NCI-H2081 treated with DMSO at 0.1 percent for 48 hours (cell line): ENCODE measurements around the gene PWP1.
A peak's percentile ranks its signal among the peaks of the same experiment; 100 is the strongest.

Experiments used
- DNase-seq: peaks from one replicate; lab custom pipeline; 2025; lab: John Stamatoyannopoulos, UW

Gene PWP1

DNA sequence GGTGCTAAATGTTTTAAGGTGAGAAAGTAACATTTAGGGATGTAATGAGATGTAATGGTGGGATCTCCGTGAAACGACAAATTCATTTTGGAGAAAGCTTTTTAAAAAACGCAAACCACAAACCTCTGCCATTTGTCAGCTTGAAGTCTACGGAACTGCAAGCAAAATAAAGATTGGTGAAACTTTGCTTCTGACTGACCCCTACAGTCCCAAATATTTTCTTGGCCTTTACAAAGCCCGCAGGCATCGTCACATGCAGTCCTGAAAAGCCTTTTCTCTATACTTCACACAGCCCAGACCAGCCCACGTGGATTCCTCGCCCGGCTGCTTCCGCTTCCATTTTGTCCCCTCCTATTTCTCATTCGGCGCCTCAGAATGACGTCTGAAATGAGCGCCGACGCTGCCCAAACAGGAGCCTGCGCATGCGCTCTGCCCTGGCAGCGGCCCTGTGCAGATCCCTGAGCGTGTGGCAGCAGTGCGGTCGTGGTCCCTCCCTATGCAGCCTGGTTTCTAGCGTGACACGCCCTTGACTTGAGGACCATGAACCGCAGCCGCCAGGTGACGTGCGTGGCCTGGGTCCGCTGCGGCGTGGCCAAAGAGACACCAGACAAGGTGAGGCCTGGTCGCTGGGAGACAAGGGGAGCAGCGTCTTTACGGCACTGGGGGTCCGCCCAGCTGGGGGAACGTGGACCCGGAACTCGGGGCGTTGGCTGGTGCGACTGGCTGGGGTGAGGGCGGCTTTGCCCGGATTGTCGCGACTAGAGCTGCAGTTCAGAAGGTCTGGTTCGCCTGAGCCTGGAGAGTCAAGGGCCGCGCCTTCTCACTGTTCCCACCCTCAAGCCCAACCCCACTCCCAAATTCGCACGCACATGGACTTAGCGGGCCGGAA lies at the start of gene PWP1:
TSS of gene PWP1 (plus strand) at position 440 of the 889 bp plus-strand sequence. CDS start at position 541, 101 bp downstream.
- DNase-seq, result peak; percentile 58

DNA sequence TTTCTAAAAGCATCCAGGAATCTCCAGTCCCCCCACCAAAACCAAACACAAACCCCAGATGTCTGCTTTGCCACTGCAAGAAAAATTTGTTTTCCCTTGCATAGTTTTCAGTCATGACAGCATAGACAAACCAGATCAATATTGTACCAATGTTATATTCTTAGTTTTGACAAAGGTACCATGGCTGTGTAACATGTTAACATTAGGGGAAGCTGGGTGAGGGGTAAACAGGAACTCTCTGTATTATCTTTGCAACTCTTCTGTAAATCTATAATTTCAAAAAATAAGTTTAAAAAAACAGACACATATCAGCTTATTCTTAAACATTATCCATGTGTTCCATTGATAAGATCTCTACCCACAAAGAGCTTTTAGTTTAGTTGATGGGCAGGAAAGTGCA lies 44.4 kb upstream of the PWP1 start:
- no peak for DNase-seq

DNA sequence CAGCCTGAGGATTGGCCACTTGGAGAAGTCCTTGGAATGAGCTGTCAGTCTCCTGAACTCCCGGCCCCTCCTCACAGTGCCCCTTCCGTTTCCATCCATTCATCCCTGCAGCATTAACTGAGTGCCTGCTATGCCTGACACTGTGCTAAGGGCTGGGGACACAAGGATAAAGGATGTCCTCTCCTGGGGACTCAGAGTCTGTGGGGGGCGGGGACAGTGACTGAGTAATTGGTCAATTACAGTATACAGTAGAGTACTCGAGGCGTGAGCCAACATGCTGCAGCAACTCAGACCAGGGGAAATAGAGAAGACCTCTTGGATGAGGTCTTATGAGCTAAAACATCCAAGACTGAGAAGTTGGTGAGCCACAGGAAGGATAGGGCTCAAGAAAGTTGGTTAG lies 43.4 kb upstream of the PWP1 start:
- DNase-seq, result no peak

DNA sequence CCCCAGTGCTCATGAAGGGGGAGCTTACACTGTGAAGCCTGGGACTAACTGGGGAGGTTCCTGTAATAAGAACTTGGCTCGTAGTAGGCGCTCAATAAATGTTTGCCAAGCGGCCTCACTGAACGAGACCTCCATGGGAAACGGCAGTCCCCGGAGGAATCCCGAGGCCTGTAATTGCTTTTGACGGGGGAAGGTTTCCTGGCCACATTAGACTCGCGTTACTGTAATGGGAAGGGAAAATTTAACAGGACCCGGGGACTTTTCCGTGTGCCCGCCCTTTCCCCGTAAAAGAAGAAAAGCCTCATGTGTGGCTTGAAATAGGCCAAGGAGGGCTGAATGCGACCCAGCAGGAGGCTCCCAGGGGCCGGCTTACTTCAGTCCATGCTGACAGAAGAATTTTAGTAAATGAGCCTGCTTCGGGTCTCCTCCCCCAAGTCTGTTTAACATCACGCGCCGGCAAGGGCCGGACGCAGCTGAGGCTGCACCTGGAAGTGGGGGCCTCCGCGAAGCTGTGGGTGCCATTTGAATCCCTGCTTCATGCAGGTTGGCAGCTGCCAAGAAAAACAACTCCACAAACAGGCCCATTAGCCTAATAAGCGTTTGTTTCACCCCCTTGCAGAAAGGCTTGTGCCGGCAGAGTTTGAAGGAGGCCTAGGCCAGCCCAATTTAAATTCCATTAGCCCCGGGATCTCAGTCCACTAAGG lies 39.8 kb upstream of the PWP1 start:
- peak; percentile 51 for DNase-seq

DNA sequence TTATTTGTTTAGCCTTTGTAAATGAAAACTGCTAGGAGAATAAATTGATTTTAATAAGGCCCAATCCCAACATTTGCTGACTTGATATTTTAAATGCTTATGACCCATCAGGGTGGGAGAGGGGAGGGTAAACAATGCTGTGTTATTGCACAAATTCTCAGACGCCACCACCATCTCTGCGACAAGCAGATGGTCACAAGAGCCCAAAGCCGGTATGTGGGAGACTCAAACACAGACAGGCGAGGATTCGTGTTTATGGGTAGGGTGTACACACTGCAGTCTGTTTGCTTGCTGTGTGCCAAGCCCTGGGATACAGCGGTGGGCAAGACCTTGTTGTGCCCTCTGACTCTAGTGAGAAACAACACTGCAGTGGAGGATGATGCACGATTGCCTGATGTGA lies 39.2 kb upstream of the PWP1 start:
- no peak for DNase-seq

- no peak for DNase-seq
These were observed 35.9 kb upstream of the PWP1 start for GRCh38 chr12:107649661-107650061.

GRCh38 chr12:107650977-107651376 lies 34.6 kb upstream of the PWP1 start:
- no peak for DNase-seq

DNA sequence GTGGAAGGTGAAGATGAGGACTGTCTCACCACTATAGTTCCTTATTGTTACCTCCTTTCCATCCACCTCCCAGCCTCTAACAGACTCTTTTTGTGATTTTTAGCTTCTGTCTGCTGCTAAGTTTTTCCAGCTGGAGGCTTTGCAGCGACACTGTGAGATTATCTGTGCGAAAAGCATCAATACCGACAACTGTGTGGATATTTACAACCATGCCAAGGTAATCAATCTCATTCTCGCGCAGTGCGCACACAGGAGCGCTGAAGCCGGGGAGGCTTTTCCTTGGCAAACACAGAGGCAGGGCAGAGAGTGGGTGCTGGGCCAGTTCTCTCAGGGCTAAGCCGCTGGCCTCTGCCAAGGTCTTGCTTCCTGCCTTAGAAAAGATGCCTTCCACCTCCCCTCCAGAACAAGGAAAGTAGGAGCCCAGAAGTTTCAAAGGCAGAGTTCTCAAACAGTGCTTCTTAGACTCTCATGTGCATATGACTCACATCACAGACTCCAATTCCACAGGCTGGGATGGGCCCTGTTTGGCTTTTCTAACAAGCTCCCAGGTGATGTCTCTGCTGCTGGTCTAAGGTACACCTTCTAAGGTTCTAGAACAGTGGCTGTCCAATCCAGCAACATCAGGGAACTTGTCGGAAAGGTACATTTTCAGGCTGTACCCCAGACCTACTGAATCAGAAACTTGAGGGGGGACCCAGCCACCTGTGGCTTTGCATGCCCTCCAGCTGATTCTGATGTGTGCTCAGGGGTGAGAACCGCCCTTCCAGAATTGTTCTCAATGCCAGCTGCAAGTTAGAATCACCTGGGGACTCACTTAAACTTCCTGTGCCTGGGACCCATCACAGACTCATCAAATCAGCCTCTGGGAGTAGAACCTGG lies 33.8 kb upstream of the PWP1 start:
- no peak for DNase-seq

- no peak for DNase-seq
These were observed 32.1 kb upstream of the PWP1 start for GRCh38 chr12:107653519-107653918.

DNA sequence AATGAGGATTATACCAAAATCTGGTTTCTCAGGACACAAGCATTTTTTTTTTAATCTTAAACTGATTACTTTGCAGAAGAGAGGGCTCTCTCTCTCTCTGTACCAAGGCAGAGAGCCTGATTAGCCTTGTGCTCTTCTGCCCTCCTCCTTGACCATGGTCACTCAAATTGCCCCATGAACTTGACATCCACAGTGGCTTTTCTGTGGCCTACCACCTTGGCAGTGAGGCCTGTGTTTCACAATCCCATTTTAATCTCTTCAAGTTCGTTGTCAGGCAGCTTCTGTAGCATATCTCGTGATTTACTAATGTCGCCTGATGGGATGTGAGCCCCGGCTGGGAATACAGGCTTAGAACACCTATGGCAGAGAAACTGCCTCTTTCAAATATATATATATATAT lies 30.7 kb upstream of the PWP1 start:
- no peak for DNase-seq

- DNase-seq, result no peak
These were observed 30.1 kb upstream of the PWP1 start for GRCh38 chr12:107655281-107656065.

GRCh38 chr12:107656302-107656701 lies 29.3 kb upstream of the PWP1 start:
- DNase-seq, result no peak

GRCh38 chr12:107657133-107657532 lies 28.5 kb upstream of the PWP1 start:
- no peak for DNase-seq

DNA sequence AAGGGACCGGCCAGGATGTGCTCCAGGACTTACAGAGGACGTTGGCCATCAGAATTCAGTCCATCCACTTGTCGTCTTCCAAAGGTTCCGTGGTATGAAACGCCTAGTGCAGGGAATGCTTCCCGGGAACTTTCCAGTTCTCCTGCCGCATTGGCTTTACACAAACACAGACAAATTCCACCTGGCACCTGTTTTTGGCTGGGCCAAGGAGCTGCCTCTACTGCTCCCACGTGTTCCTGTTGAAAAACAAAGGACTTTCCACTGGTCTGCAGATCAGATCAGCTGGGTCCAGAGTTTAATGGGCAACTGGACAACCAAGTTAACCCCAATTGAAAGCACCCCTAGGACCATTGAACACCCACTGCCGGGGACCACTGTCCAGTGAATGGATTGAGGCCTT lies 28.0 kb upstream of the PWP1 start:
- no peak for DNase-seq

GRCh38 chr12:107660235-107660634 lies 25.4 kb upstream of the PWP1 start:
- DNase-seq, result no peak

DNA sequence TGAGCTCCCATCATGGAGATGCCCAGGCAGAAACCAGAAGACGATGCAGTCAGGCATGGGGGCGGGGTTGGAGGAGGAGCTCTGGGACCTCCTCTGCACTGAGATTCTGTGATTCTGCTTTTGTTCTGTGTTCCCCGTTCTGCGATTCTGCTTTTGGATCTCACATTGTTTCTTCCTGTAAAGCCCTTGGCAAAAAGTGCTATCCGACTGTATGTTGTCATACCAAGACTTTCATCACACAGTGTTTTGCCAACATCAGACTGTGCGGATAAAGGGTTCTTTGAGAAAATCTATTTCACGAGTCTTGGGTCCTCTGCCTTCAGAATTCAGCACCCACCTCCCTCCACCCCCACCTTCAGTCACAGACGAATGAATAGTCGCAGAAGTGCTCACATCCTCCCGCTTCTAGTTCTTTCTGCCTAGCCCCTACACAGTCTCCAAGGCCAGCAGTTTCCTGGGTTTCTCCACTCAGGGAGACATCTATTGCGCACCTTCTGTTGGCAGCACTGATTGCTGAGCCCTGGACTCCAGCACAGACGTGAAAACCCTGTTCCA lies 24.7 kb upstream of the PWP1 start:
- DNase-seq, result no peak

DNA sequence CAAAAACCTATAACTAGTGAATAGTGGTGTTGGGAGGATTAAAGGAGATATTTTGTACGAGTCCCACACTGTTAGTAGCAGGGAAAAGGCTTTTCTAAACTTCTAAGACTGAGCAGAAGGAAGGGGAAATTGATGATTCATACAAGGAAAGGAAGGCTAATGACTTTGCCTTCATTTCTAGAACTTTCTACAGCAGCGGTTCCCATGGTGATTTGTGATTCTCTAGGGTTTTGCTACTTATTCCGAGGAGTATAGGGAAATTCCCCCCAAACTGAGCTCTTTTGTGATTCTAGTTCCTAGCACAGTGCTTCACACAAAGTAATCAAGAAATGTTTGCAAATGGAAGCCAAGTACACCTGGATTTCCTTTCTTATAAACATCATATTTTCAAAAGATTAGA lies 23.8 kb upstream of the PWP1 start:
- no peak for DNase-seq

- DNase-seq, result no peak
These were observed 23.1 kb upstream of the PWP1 start for GRCh38 chr12:107662484-107662883.

DNA sequence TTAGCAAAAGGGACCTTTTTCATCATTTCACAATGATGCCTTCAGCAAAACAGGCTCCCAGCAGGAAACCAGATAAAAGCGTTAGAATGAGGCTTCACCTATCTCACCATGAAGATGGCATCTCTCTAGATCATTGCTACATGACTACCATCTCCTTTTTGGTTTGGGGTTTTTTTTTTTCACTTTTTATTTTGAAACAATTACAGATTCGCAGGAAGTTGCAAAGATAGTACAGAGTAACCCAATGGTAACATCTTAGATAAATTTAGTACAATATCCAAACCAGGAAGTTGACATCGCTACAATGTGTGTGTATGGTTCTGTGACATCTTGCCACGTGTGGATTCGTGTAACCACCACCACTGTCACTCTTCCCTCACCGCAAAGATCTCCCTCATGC lies 22.3 kb upstream of the PWP1 start:
- DNase-seq, result no peak

- no peak for DNase-seq
These were observed 19.6 kb upstream of the PWP1 start for GRCh38 chr12:107666009-107666408.

GRCh38 chr12:107667464-107667863 lies 18.1 kb upstream of the PWP1 start:
- no peak for DNase-seq
